Measurements from ENCODE around the gene SF3A2. TPM values are rescaled to one million over a fixed set of nuclear protein-coding genes. Genes with fewer than 3 reads are reported as not detected.

Gene SF3A2
- total and polyA plus RNA-seq, 8 donors: 25.0 to 64.0 (median 31.6) TPM

DNA sequence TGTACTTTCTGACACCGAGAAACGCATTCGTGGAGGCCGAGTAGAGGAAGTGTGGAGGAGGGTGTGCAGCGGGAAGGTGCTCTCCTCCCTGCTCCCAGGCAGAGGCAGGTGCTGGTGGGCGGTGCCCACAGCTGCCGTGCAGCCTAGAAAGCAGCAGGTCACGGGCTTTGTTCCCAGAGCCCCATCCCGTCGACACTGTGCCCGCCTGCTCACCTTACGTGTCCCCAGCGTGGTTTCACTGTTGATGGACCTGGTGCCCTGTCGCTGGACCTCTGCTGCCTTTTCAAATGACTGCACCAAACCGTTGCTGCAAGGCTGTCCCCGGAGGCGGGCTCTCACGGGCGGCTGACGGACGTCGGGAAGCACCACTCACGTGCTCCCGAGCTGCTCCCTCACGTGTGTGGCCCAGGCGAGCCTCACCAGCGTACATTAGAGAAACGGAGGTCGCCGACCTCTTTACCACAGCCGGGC lies 21.3 kb upstream of the SF3A2 start:
- Histone ChIP-seq H3K4me3 (no peak overlapping the region), H3K27ac (no peak overlapping the region), H3K36me3 (peaks cover 11 to 97% (median 33%) of the 10 kb centered on the region in 3 donors), H3K4me1 (no peaks in the 10 kb centered on the region), H3K27me3 (no peaks in the 10 kb centered on the region), H3K9me3 (no peaks in the 10 kb centered on the region)
- WGBS, 2 donors: 89 to 90% methylated on average over 31 of the region's 31 CpGs
- ATAC-seq (no peak), DNase-seq (no peak), FAIRE-seq (no peak)
- intact Hi-C loops (cut with DNase I): no loop called here
- TF ChIP-seq, protein P1, sequence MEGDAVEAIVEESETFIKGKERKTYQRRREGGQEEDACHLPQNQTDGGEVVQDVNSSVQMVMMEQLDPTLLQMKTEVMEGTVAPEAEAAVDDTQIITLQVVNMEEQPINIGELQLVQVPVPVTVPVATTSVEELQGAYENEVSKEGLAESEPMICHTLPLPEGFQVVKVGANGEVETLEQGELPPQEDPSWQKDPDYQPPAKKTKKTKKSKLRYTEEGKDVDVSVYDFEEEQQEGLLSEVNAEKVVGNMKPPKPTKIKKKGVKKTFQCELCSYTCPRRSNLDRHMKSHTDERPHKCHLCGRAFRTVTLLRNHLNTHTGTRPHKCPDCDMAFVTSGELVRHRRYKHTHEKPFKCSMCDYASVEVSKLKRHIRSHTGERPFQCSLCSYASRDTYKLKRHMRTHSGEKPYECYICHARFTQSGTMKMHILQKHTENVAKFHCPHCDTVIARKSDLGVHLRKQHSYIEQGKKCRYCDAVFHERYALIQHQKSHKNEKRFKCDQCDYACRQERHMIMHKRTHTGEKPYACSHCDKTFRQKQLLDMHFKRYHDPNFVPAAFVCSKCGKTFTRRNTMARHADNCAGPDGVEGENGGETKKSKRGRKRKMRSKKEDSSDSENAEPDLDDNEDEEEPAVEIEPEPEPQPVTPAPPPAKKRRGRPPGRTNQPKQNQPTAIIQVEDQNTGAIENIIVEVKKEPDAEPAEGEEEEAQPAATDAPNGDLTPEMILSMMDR (IDR thresholded peaks at IDR 0.05): no peak

DNA sequence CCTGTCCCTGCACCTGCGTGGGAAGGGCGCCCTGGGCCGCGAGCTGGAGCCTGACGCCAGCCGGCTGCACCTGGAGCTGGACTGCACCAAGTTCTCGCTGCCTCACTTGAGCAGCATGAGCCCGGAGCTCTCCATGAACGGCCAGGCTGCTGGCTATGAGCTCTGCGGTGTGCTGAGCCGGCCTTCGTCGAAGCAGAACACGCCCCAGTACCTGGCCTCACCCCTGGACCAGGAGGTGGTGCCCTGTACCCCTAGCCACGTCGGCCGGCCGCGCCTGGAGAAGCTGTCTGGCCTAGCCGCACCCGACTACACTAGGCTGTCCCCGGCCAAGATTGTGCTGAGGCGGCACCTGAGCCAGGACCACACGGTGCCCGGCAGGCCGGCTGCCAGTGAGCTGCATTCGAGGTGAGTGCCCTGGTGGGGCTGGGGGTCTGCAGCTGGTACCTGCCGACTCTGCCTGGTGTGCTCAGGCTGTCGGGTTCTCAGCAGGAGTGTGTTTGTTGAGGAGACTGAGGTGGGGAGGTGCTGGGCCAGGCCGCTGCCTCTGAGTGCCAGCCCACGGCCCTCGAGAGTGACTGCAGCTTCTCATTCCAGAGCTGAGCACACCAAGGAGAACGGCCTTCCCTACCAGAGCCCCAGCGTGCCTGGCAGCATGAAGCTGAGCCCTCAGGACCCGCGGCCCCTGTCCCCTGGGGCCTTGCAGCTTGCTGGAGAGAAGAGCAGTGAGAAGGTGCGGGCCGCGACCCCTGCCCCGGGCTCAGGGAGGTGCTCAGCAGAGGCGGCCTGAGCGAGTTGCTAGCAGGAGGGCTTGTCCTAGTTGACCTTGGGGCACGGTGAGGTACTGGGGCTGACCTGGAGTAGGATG lies 20.0 kb upstream of the SF3A2 start:
- Histone ChIP-seq H3K27me3 (no peaks in the 10 kb centered on the region), H3K9me3 (no peaks in the 10 kb centered on the region), H3K4me3 (no peak overlapping the region), H3K27ac (no peak overlapping the region), H3K4me1 (no peaks in the 10 kb centered on the region), H3K36me3 (peaks cover 11 to 97% (median 20%) of the 10 kb centered on the region in 3 donors)
- DNase-seq (no peak), FAIRE-seq (no peak), ATAC-seq (no peak)
- WGBS, 2 donors: 95% methylated on average over 41 to 43 of the region's 43 CpGs
- intact Hi-C loops (cut with DNase I): no loop called here
- TF ChIP-seq, protein P1 (IDR thresholded peaks at IDR 0.05): no peak

DNA sequence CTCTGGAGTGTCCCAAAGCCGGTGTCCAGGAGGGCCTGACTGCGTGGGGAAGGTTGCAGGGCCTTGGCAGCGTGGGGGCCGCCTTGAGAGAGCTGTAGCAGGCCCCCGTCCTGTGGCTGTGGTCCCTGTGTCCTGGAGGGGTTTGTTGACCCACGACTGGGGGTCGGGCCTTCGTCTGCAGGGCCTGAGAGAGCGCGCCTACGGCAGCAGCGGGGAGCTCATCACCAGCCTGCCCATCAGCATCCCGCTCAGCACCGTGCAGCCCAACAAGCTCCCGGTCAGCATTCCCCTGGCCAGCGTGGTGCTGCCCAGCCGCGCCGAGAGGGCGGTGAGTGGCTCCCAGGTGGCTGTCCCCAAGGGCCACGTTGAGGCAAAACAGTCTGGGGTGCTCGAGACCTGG lies 19.0 kb upstream of the SF3A2 start:
- no peaks in the 10 kb centered on the region for H3K9me3 ChIP-seq
- no peak for FAIRE-seq
- peaks cover 11 to 93% (median 16%) of the 10 kb centered on the region in 3 donors for H3K36me3 ChIP-seq
- H3K4me1 ChIP-seq: no peaks in the 10 kb centered on the region
- no peak for DNase-seq
- TF ChIP-seq, protein P1 (IDR thresholded peaks at IDR 0.05): no peak
- no peak overlapping the region for H3K27ac ChIP-seq
- no peak overlapping the region for H3K4me3 ChIP-seq
- WGBS, 2 donors: 94 to 95% methylated on average over 22 of the region's 22 CpGs
- ATAC-seq: no peak
- no peaks in the 10 kb centered on the region for H3K27me3 ChIP-seq
- intact Hi-C loops (cut with DNase I): no loop called here

DNA sequence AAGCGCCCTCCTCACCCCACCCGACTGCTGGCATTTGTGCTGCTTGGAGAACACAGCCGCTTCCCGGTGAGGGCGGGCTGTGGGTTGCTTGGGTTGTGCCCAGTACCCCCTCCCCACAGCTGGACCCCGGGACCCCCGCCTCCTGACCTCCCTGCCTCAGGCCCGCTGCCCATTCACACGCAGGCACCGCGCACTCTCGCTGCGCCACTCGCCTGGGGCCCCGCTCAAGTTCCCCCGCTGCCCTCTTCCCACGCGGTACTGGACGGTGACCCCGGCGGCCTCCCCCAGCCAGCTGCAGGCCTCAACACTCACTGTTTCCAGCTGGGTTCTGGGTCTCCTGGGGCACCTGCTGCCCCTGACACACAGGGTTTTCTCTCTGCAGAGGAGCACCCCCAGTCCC lies 16.9 kb upstream of the SF3A2 start:
- Histone ChIP-seq H3K4me1 (no peaks in the 10 kb centered on the region), H3K9me3 (no peaks in the 10 kb centered on the region), H3K4me3 (no peak overlapping the region), H3K27ac (no peak overlapping the region), H3K36me3 (peaks cover 2 to 79% (median 7%) of the 10 kb centered on the region in 3 donors), H3K27me3 (no peaks in the 10 kb centered on the region)
- ATAC-seq (no peak), DNase-seq (no peak), FAIRE-seq (no peak)
- intact Hi-C loops (cut with DNase I): loop anchor here in 1 of 3 donors (10.0 kb wide), 1 partner anchor 45 kb away; no protein-coding TSS in a partner anchor
- TF ChIP-seq, protein P1 (IDR thresholded peaks at IDR 0.05): no peak
- 95 to 96% methylated on average over 21 of the region's 21 CpGs for WGBS, 2 donors

All from pancreas (tissue), 10 donors.